ENCODE measurements around the gene SNX8.

SNX8 gene

GRCh38 chr7:2258661-2259365 lies 55.4 kb downstream of the SNX8 start:
- no peak overlapping the region for H3K9ac ChIP-seq (ENCODE audit: low read length in 5 of 5)
- H3K27ac ChIP-seq (ENCODE audit: low read depth, low read length): no peak overlapping the region
- no peak overlapping the region for H3K4me3 ChIP-seq (ENCODE audit: low read depth in 1 of 5, low read length in 5 of 5)
- peaks cover 0 to 4% (median 0%) of the 10 kb centered on the region in 5 donors for H3K4me1 ChIP-seq (ENCODE audit: control insufficient read depth in 5 of 5, insufficient read depth in 5 of 5, low read length in 5 of 5)
- no peaks in the 10 kb centered on the region for H3K9me3 ChIP-seq (ENCODE audit: control insufficient read depth in 5 of 5, low read length in 5 of 5)
- H3K36me3 ChIP-seq (ENCODE audit: control insufficient read depth in 5 of 5, insufficient read depth in 5 of 5, low read length in 5 of 5): peaks cover 0 to 74% (median 65%) of the 10 kb centered on the region in 5 donors
- no peaks in the 10 kb centered on the region for H3K27me3 ChIP-seq (ENCODE audit: control insufficient read depth in 5 of 5, insufficient read depth in 4 of 5, low read length in 5 of 5)

GRCh38 chr7:2257651-2258050 lies 56.6 kb downstream of the SNX8 start:
- H3K27ac ChIP-seq (ENCODE audit: low read depth, low read length): no peak overlapping the region
- no peaks in the 10 kb centered on the region for H3K27me3 ChIP-seq (ENCODE audit: control insufficient read depth in 5 of 5, insufficient read depth in 4 of 5, low read length in 5 of 5)
- peaks cover 0 to 73% (median 66%) of the 10 kb centered on the region in 5 donors for H3K36me3 ChIP-seq (ENCODE audit: control insufficient read depth in 5 of 5, insufficient read depth in 5 of 5, low read length in 5 of 5)
- H3K9ac ChIP-seq (ENCODE audit: low read length in 5 of 5): no peak overlapping the region
- H3K9me3 ChIP-seq (ENCODE audit: control insufficient read depth in 5 of 5, low read length in 5 of 5): no peaks in the 10 kb centered on the region
- H3K4me3 ChIP-seq (ENCODE audit: low read depth in 1 of 5, low read length in 5 of 5): no peak overlapping the region
- peaks cover 0 to 4% (median 0%) of the 10 kb centered on the region in 5 donors for H3K4me1 ChIP-seq (ENCODE audit: control insufficient read depth in 5 of 5, insufficient read depth in 5 of 5, low read length in 5 of 5)

GRCh38 chr7:2257046-2257551 lies 57.1 kb downstream of the SNX8 start:
- Histone ChIP-seq H3K27ac (ENCODE audit: low read depth, low read length) (no peak overlapping the region), H3K27me3 (ENCODE audit: control insufficient read depth in 5 of 5, insufficient read depth in 4 of 5, low read length in 5 of 5) (no peaks in the 10 kb centered on the region), H3K4me1 (ENCODE audit: control insufficient read depth in 5 of 5, insufficient read depth in 5 of 5, low read length in 5 of 5) (peaks cover 0 to 4% (median 0%) of the 10 kb centered on the region in 5 donors), H3K36me3 (ENCODE audit: control insufficient read depth in 5 of 5, insufficient read depth in 5 of 5, low read length in 5 of 5) (peaks cover 0 to 69% (median 61%) of the 10 kb centered on the region in 5 donors), H3K9me3 (ENCODE audit: control insufficient read depth in 5 of 5, low read length in 5 of 5) (no peaks in the 10 kb centered on the region), H3K4me3 (ENCODE audit: low read depth in 1 of 5, low read length in 5 of 5) (no peak overlapping the region), H3K9ac (ENCODE audit: low read length in 5 of 5) (no peak overlapping the region)

GRCh38 chr7:2256306-2257045 lies 57.8 kb downstream of the SNX8 start:
- H3K27me3 ChIP-seq (ENCODE audit: control insufficient read depth in 5 of 5, insufficient read depth in 4 of 5, low read length in 5 of 5): no peaks in the 10 kb centered on the region
- H3K36me3 ChIP-seq (ENCODE audit: control insufficient read depth in 5 of 5, insufficient read depth in 5 of 5, low read length in 5 of 5): peaks cover 0 to 64% (median 60%) of the 10 kb centered on the region in 5 donors
- no peak overlapping the region for H3K27ac ChIP-seq (ENCODE audit: low read depth, low read length)
- H3K4me1 ChIP-seq (ENCODE audit: control insufficient read depth in 5 of 5, insufficient read depth in 5 of 5, low read length in 5 of 5): peaks cover 0 to 2% (median 0%) of the 10 kb centered on the region in 5 donors
- no peak overlapping the region for H3K4me3 ChIP-seq (ENCODE audit: low read depth in 1 of 5, low read length in 5 of 5)
- no peak overlapping the region for H3K9ac ChIP-seq (ENCODE audit: low read length in 5 of 5)
- no peaks in the 10 kb centered on the region for H3K9me3 ChIP-seq (ENCODE audit: control insufficient read depth in 5 of 5, low read length in 5 of 5)

- no peak overlapping the region for H3K9ac ChIP-seq (ENCODE audit: low read length in 5 of 5)
- H3K27ac ChIP-seq (ENCODE audit: low read depth, low read length): no peak overlapping the region
- no peaks in the 10 kb centered on the region for H3K27me3 ChIP-seq (ENCODE audit: control insufficient read depth in 5 of 5, insufficient read depth in 4 of 5, low read length in 5 of 5)
- H3K4me3 ChIP-seq (ENCODE audit: low read depth in 1 of 5, low read length in 5 of 5): no peak overlapping the region
- H3K4me1 ChIP-seq (ENCODE audit: control insufficient read depth in 5 of 5, insufficient read depth in 5 of 5, low read length in 5 of 5): no peaks in the 10 kb centered on the region
- no peaks in the 10 kb centered on the region for H3K9me3 ChIP-seq (ENCODE audit: control insufficient read depth in 5 of 5, low read length in 5 of 5)
- H3K36me3 ChIP-seq (ENCODE audit: control insufficient read depth in 5 of 5, insufficient read depth in 5 of 5, low read length in 5 of 5): peaks cover 0 to 64% (median 55%) of the 10 kb centered on the region in 5 donors
Observed at GRCh38 chr7:2255145-2256139, 58.8 kb downstream of the SNX8 start.

GRCh38 chr7:2254429-2255144 lies 59.7 kb downstream of the SNX8 start:
- no peaks in the 10 kb centered on the region for H3K27me3 ChIP-seq (ENCODE audit: control insufficient read depth in 5 of 5, insufficient read depth in 4 of 5, low read length in 5 of 5)
- no peak overlapping the region for H3K4me3 ChIP-seq (ENCODE audit: low read depth in 1 of 5, low read length in 5 of 5)
- peaks cover 0 to 62% (median 53%) of the 10 kb centered on the region in 5 donors for H3K36me3 ChIP-seq (ENCODE audit: control insufficient read depth in 5 of 5, insufficient read depth in 5 of 5, low read length in 5 of 5)
- H3K4me1 ChIP-seq (ENCODE audit: control insufficient read depth in 5 of 5, insufficient read depth in 5 of 5, low read length in 5 of 5): peaks cover under 1 to 5% (median 2%) of the 10 kb centered on the region in 5 donors
- H3K9me3 ChIP-seq (ENCODE audit: control insufficient read depth in 5 of 5, low read length in 5 of 5): no peaks in the 10 kb centered on the region
- H3K27ac ChIP-seq (ENCODE audit: low read depth, low read length): no peak overlapping the region
- no peak overlapping the region for H3K9ac ChIP-seq (ENCODE audit: low read length in 5 of 5)

GRCh38 chr7:2253525-2254244 lies 60.6 kb downstream of the SNX8 start:
- H3K4me3 ChIP-seq (ENCODE audit: low read depth in 1 of 5, low read length in 5 of 5): no peak overlapping the region
- H3K9me3 ChIP-seq (ENCODE audit: control insufficient read depth in 5 of 5, low read length in 5 of 5): no peaks in the 10 kb centered on the region
- peaks cover 0 to 54% (median 51%) of the 10 kb centered on the region in 5 donors for H3K36me3 ChIP-seq (ENCODE audit: control insufficient read depth in 5 of 5, insufficient read depth in 5 of 5, low read length in 5 of 5)
- no peaks in the 10 kb centered on the region for H3K27me3 ChIP-seq (ENCODE audit: control insufficient read depth in 5 of 5, insufficient read depth in 4 of 5, low read length in 5 of 5)
- no peak overlapping the region for H3K9ac ChIP-seq (ENCODE audit: low read length in 5 of 5)
- no peak overlapping the region for H3K27ac ChIP-seq (ENCODE audit: low read depth, low read length)
- peaks cover 1 to 14% (median 11%) of the 10 kb centered on the region in 5 donors for H3K4me1 ChIP-seq (ENCODE audit: control insufficient read depth in 5 of 5, insufficient read depth in 5 of 5, low read length in 5 of 5)

GRCh38 chr7:2253021-2253420 lies 61.2 kb downstream of the SNX8 start:
- no peaks in the 10 kb centered on the region for H3K9me3 ChIP-seq (ENCODE audit: control insufficient read depth in 5 of 5, low read length in 5 of 5)
- no peak overlapping the region for H3K27ac ChIP-seq (ENCODE audit: low read depth, low read length)
- no peak overlapping the region for H3K9ac ChIP-seq (ENCODE audit: low read length in 5 of 5)
- no peak overlapping the region for H3K4me3 ChIP-seq (ENCODE audit: low read depth in 1 of 5, low read length in 5 of 5)
- peaks cover 1 to 18% (median 13%) of the 10 kb centered on the region in 5 donors for H3K4me1 ChIP-seq (ENCODE audit: control insufficient read depth in 5 of 5, insufficient read depth in 5 of 5, low read length in 5 of 5)
- peaks cover 0 to 48% (median 45%) of the 10 kb centered on the region in 5 donors for H3K36me3 ChIP-seq (ENCODE audit: control insufficient read depth in 5 of 5, insufficient read depth in 5 of 5, low read length in 5 of 5)
- H3K27me3 ChIP-seq (ENCODE audit: control insufficient read depth in 5 of 5, insufficient read depth in 4 of 5, low read length in 5 of 5): no peaks in the 10 kb centered on the region
